Neural crest cell (in vitro differentiated cells): ENCODE measurements around the gene TGM2. TPM values are rescaled to one million over a fixed set of nuclear protein-coding genes. Genes with fewer than 3 reads are reported as not detected.

Experiments used
- DNase-seq: peaks from one replicate; pipeline ENCODE4 v3.0.0; 2021; ENCODE audit warnings: low read depth, mixed read lengths, low spot score
- H3K27ac Mint-ChIP-seq: one replicate; pipeline ENCODE4 v1.8.0; 2021; ENCODE audit warnings: mild to moderate bottlenecking, mixed read lengths; ENCODE audit not compliant: unreplicated experiment
- H3K27me3 Mint-ChIP-seq: 2 replicates; pipeline ENCODE4 v1.8.0; 2021; ENCODE audit warnings: low read depth, mild to moderate bottlenecking, mixed read lengths
- H3K36me3 Mint-ChIP-seq: 2 replicates; pipeline ENCODE4 v1.8.0; 2021; ENCODE audit warnings: low read depth, mild to moderate bottlenecking, mixed read lengths
- H3K4me1 Mint-ChIP-seq: 2 replicates; pipeline ENCODE4 v1.8.0; 2021; ENCODE audit warnings: mixed read lengths
- H3K4me3 Mint-ChIP-seq: one replicate; pipeline ENCODE4 v1.8.0; 2021; ENCODE audit warnings: mild to moderate bottlenecking, mixed read lengths
- H3K9me3 Mint-ChIP-seq: 2 replicates; pipeline ENCODE4 v1.8.0; 2021; ENCODE audit warnings: mixed read lengths
- CTCF ChIP-seq: fragments of 200-600 bp; sonication (generic); conservative IDR thresholded peaks from 2 replicates; pipeline ENCODE4 v1.5.0; 2021; ENCODE audit warnings: antibody characterized with exemption, mild to moderate bottlenecking
- total RNA-seq: library from RNA; stranded (reverse); gene quantifications from 2 replicates; pipeline ENCODE4 v1.2.1, GENCODE V29; 2021

The TGM2 gene
- total RNA-seq, 1 donor from 2014 or later: 1.4 TPM

- DNase-seq: no peak
- H3K4me1 Mint-ChIP-seq: peaks cover 35% of the 10 kb centered on the region
- no peaks in the 10 kb centered on the region for H3K27me3 Mint-ChIP-seq
- no peak overlapping the region for H3K4me3 Mint-ChIP-seq
- H3K9me3 Mint-ChIP-seq: no peaks in the 10 kb centered on the region
- no peak overlapping the region for H3K27ac Mint-ChIP-seq
- no peak for TF ChIP-seq CTCF
- H3K36me3 Mint-ChIP-seq: peaks cover 10% of the 10 kb centered on the region
Measured at GRCh38 chr20:38089500-38089899, 75.6 kb downstream of the TGM2 start.

GRCh38 chr20:38085026-38085425 is 80.0 kb downstream of the TGM2 start:
- peaks cover 28% of the 10 kb centered on the region for H3K36me3 Mint-ChIP-seq
- H3K27me3 Mint-ChIP-seq: no peaks in the 10 kb centered on the region
- peaks cover 7% of the 10 kb centered on the region for H3K9me3 Mint-ChIP-seq
- H3K27ac Mint-ChIP-seq: peak overlapping the region; percentile 65
- peaks cover 8% of the 10 kb centered on the region for H3K4me1 Mint-ChIP-seq
- no peak for DNase-seq
- H3K4me3 Mint-ChIP-seq: no peak overlapping the region
- TF ChIP-seq CTCF: no peak

GRCh38 chr20:38084425-38084951 is 80.6 kb downstream of the TGM2 start:
- H3K27ac Mint-ChIP-seq: no peak overlapping the region

GRCh38 chr20:38083338-38084048 is 81.6 kb downstream of the TGM2 start:
- Mint-ChIP-seq H3K27me3 (no peaks in the 10 kb centered on the region), H3K4me1 (peaks cover 5% of the 10 kb centered on the region), H3K4me3 (no peak overlapping the region), H3K9me3 (peaks cover 14% of the 10 kb centered on the region), H3K36me3 (peaks cover 43% of the 10 kb centered on the region), H3K27ac (no peak overlapping the region)
- DNase-seq: no peak
- no peak for TF ChIP-seq CTCF

More at GRCh38 chr20:38084425-38084951, 80.6 kb downstream of the TGM2 start:
- Mint-ChIP-seq H3K9me3 (peaks cover 12% of the 10 kb centered on the region), H3K27me3 (no peaks in the 10 kb centered on the region), H3K4me3 (no peak overlapping the region), H3K4me1 (peaks cover 8% of the 10 kb centered on the region), H3K36me3 (peaks cover 34% of the 10 kb centered on the region)
- TF ChIP-seq CTCF: no peak
- DNase-seq: no peak

- peaks cover 10% of the 10 kb centered on the region for H3K4me1 Mint-ChIP-seq
- no peaks in the 10 kb centered on the region for H3K27me3 Mint-ChIP-seq
- no peak for TF ChIP-seq CTCF
- peak overlapping the region; percentile 50 for H3K27ac Mint-ChIP-seq
- H3K36me3 Mint-ChIP-seq: peaks cover 45% of the 10 kb centered on the region
- no peak overlapping the region for H3K4me3 Mint-ChIP-seq
- H3K9me3 Mint-ChIP-seq: peaks cover 14% of the 10 kb centered on the region
- no peak for DNase-seq
Measured at GRCh38 chr20:38082894-38083293, 82.2 kb downstream of the TGM2 start.
